Chondrocyte (in vitro differentiated cells): ENCODE measurements around the gene MYO1B. TPM values are rescaled to one million over a fixed set of nuclear protein-coding genes. Genes with fewer than 3 reads are reported as not detected.
"Not testable (repeated sequence)": the region's sequence is repeated elsewhere in the genome, so short reads cannot be mapped to it uniquely, and the experiment has no call there.

Source experiments
- DNase-seq: peaks from one replicate; pipeline ENCODE4 v3.0.0; 2021; ENCODE audit warnings: mixed read lengths, low spot score
- H3K27ac Mint-ChIP-seq: one replicate; pipeline ENCODE4 v1.8.0; 2021; ENCODE audit warnings: mild to moderate bottlenecking, moderate library complexity, mixed read lengths; ENCODE audit not compliant: unreplicated experiment
- H3K27me3 Mint-ChIP-seq: 2 replicates; pipeline ENCODE4 v1.8.0; 2021; ENCODE audit warnings: low read depth, mixed read lengths
- H3K36me3 Mint-ChIP-seq: 2 replicates; pipeline ENCODE4 v1.8.0; 2021; ENCODE audit warnings: low read depth, mixed read lengths
- H3K4me1 Mint-ChIP-seq: 2 replicates; pipeline ENCODE4 v1.8.0; 2021; ENCODE audit warnings: low read depth, mild to moderate bottlenecking, mixed read lengths
- H3K4me3 Mint-ChIP-seq: one replicate; pipeline ENCODE4 v1.8.0; 2021; ENCODE audit warnings: mild to moderate bottlenecking, moderate library complexity, mixed read lengths; ENCODE audit not compliant: unreplicated experiment
- H3K9me3 Mint-ChIP-seq: 2 replicates; pipeline ENCODE4 v1.8.0; 2021; ENCODE audit warnings: low read depth, mixed read lengths
- CTCF ChIP-seq: fragments of 200-600 bp; sonication (generic); IDR thresholded peaks from 2 replicates; pipeline ENCODE4 v1.5.0; 2021; ENCODE audit warnings: antibody characterized with exemption, mild to moderate bottlenecking, moderate library complexity
- total RNA-seq: library from RNA; stranded (reverse); gene quantifications from 3 replicates; pipeline ENCODE4 v1.2.1, GENCODE V29; 2021

Gene MYO1B
- total RNA-seq, 1 donor from 2014 or later, result 114 TPM

- H3K27me3 Mint-ChIP-seq, result no peaks in the 10 kb centered on the region
- DNase-seq, result no peak
- no peak overlapping the region for H3K4me3 Mint-ChIP-seq
- H3K9me3 Mint-ChIP-seq, result peaks cover 12% of the 10 kb centered on the region
- no peak overlapping the region for H3K27ac Mint-ChIP-seq
- H3K36me3 Mint-ChIP-seq, result peaks cover 1% of the 10 kb centered on the region
- no peak for TF ChIP-seq CTCF
- no peaks in the 10 kb centered on the region for H3K4me1 Mint-ChIP-seq
Observed at GRCh38 chr2:191453761-191454160, 208.6 kb downstream of the MYO1B start.

- not testable (repeated sequence) for H3K27me3 Mint-ChIP-seq, H3K4me1 Mint-ChIP-seq, H3K4me3 Mint-ChIP-seq, H3K27ac Mint-ChIP-seq, H3K36me3 Mint-ChIP-seq, DNase-seq
- peaks cover 31% of the 10 kb centered on the region for H3K9me3 Mint-ChIP-seq
Observed at GRCh38 chr2:191456506-191456905, 211.3 kb downstream of the MYO1B start.

GRCh38 chr2:191459158-191459557, 214.0 kb downstream of the MYO1B start:
- Mint-ChIP-seq H3K27ac (no peak overlapping the region), H3K4me1 (no peaks in the 10 kb centered on the region), H3K4me3 (no peak overlapping the region), H3K9me3 (peaks cover 27% of the 10 kb centered on the region), H3K36me3 (peaks cover 8% of the 10 kb centered on the region), H3K27me3 (no peaks in the 10 kb centered on the region)
- no peak for DNase-seq
- TF ChIP-seq CTCF, result no peak

- H3K27me3 Mint-ChIP-seq, result no peaks in the 10 kb centered on the region
- H3K4me1 Mint-ChIP-seq, result peaks cover 10% of the 10 kb centered on the region
- no peak overlapping the region for H3K4me3 Mint-ChIP-seq
- peaks cover 8% of the 10 kb centered on the region for H3K36me3 Mint-ChIP-seq
- no peak for DNase-seq
- peaks cover 22% of the 10 kb centered on the region for H3K9me3 Mint-ChIP-seq
- TF ChIP-seq CTCF, result no peak
- no peak overlapping the region for H3K27ac Mint-ChIP-seq
Observed at GRCh38 chr2:191462370-191462769, 217.2 kb downstream of the MYO1B start.

- H3K9me3 Mint-ChIP-seq, result peaks cover 19% of the 10 kb centered on the region
- no peak for DNase-seq
- H3K36me3 Mint-ChIP-seq, result peaks cover 8% of the 10 kb centered on the region
- peaks cover 10% of the 10 kb centered on the region for H3K4me1 Mint-ChIP-seq
- TF ChIP-seq CTCF, result no peak
- H3K27ac Mint-ChIP-seq, result no peak overlapping the region
- H3K4me3 Mint-ChIP-seq, result no peak overlapping the region
- no peaks in the 10 kb centered on the region for H3K27me3 Mint-ChIP-seq
Observed at GRCh38 chr2:191463790-191464189, 218.6 kb downstream of the MYO1B start.

GRCh38 chr2:191465766-191466420, 220.7 kb downstream of the MYO1B start:
- no peak overlapping the region for H3K4me3 Mint-ChIP-seq
- peak overlapping the region; percentile 74 for H3K27ac Mint-ChIP-seq
- TF ChIP-seq CTCF, result no peak
- no peaks in the 10 kb centered on the region for H3K9me3 Mint-ChIP-seq
- no peaks in the 10 kb centered on the region for H3K36me3 Mint-ChIP-seq
- DNase-seq, result no peak
- no peaks in the 10 kb centered on the region for H3K27me3 Mint-ChIP-seq
- peaks cover 10% of the 10 kb centered on the region for H3K4me1 Mint-ChIP-seq
